Measurements from ENCODE around the gene SAMD1. TPM values are rescaled to one million over a fixed set of nuclear protein-coding genes. Genes with fewer than 3 reads are reported as not detected.
"Not testable (repeated sequence)": the region's sequence is repeated elsewhere in the genome, so short reads cannot be mapped to it uniquely, and the experiment has no call there.

Gene SAMD1
- total and polyA plus RNA-seq, 2 of the 8 experiments (the other 6 are each of a cell fraction or from before 2014, with no cell fraction given), result 40.0 to 100 TPM

GRCh38 chr19:14050961-14051360 is 39.6 kb downstream of the SAMD1 start:
- H3K79me2 ChIP-seq (ENCODE audit: control insufficient read depth in 1 of 2, insufficient read depth in 2 of 2, low read length in 2 of 2); H3K27me3 ChIP-seq (replicated peaks in 1 of 4; ENCODE audit: control insufficient read depth in 3 of 4, extremely low read depth in 1 of 4, insufficient read depth in 3 of 4, low read length in 3 of 4); H2AK5ac ChIP-seq (ENCODE audit: low read depth, low read length); H3K4ac ChIP-seq (replicated peaks; ENCODE audit: insufficient read length, low read depth, low read length); H3K9me3 ChIP-seq (ENCODE audit: insufficient read depth in 2 of 2, low read depth in 1 of 2, low read length in 1 of 2); H3K18ac ChIP-seq (ENCODE audit: extremely low read depth, low read length); H4K20me1 ChIP-seq (replicated peaks in 1 of 2; ENCODE audit: control insufficient read depth in 1 of 2, insufficient read depth in 2 of 2, low read length in 2 of 2); H3K4me1 ChIP-seq (replicated peaks in 1 of 4; ENCODE audit: control insufficient read depth in 3 of 4, insufficient read depth in 4 of 4, low read length in 3 of 4); H3K4me2 ChIP-seq (ENCODE audit: insufficient read depth in 1 of 2, low read depth in 2 of 2, low read length in 2 of 2); H3K79me1 ChIP-seq (ENCODE audit: low read depth, low read length); FAIRE-seq; H3K9ac ChIP-seq (replicated peaks in 1 of 4; ENCODE audit: extremely low read depth in 1 of 4, low read depth in 3 of 4, low read length in 3 of 4); H2BK15ac ChIP-seq (ENCODE audit: low read length); H2BK5ac ChIP-seq (ENCODE audit: low read depth, low read length); H4K91ac ChIP-seq (replicated peaks; ENCODE audit: insufficient read length, low read length); H3K23me2 ChIP-seq (ENCODE audit: low read depth, low read length); H2BK20ac ChIP-seq (ENCODE audit: low read length); H4K5ac ChIP-seq (ENCODE audit: insufficient read length, low read depth, low read length); DNase-seq (ENCODE audit: low read depth in 1 of 2, low spot score in 2 of 2); H3K23ac ChIP-seq (ENCODE audit: insufficient read length); H3K27ac ChIP-seq (ENCODE audit: low read depth, low read length); H4K8ac ChIP-seq (ENCODE audit: extremely low read depth, insufficient read depth, low read length); H3K56ac ChIP-seq (replicated peaks; ENCODE audit: insufficient read length, low read depth, low read length); H3K4me3 ChIP-seq (ENCODE audit: extremely low read depth in 1 of 4, insufficient read depth in 2 of 4, low read depth in 3 of 4, low read length in 4 of 4); H2BK120ac ChIP-seq (replicated peaks; ENCODE audit: low read depth, low read length); POLR2A ChIA-PET (ENCODE audit: partially characterized antibody); H2AFZ ChIP-seq (ENCODE audit: low read length); H3K14ac ChIP-seq (ENCODE audit: insufficient read length); H3K36me3 ChIP-seq (ENCODE audit: control insufficient read depth in 2 of 4, insufficient read depth in 4 of 4, low read length in 3 of 4); H2BK12ac ChIP-seq (ENCODE audit: low read depth, low read length): not testable (repeated sequence)
- CTCF ChIA-PET (ENCODE audit: partially characterized antibody), result interaction anchor here (1.0 to 9.9 kb wide), 9 partner anchors 10 to 165 kb away, joined by 3 to 77 read pairs (median 5); partner anchors contain the start of genes IL27RA, MISP3 and PALM3
- 87% methylated on average over 11 of the region's 11 CpGs; no CpG with 5 or more reads in 1 of the 2 experiments for whole genome bisulfite sequencing, 2 experiments (ENCODE audit: extremely low coverage in 1 of 2, insufficient coverage in 1 of 2, insufficient read length in 1 of 2, insufficient replicate concordance in 2 of 2, low coverage in 1 of 2, low lambda C conversion rate in 2 of 2, missing lambda C conversion rate in 1 of 2)
